SJCRH30 (cell line): ENCODE results near the gene STK31. TPM values are rescaled to one million over a fixed set of nuclear protein-coding genes. Genes with fewer than 3 reads are reported as not detected.
"Not testable (repeated sequence)": the region's sequence is repeated elsewhere in the genome, so short reads cannot be mapped to it uniquely, and the experiment has no call there.

Source experiments
- DNase-seq, 2 experiments: peaks; one replicate each; pipeline ENCODE4 v3.0.0-alpha.2; 2015 to 2020
- H3K27ac ChIP-seq: fragments of 250-450 bp; sonication (Bioruptor Pico); 2 replicates; pipeline ENCODE4 v1.5.1; 2020; ENCODE audit warnings: mild to moderate bottlenecking, moderate library complexity
- H3K27me3 ChIP-seq: fragments of 250-450 bp; sonication (Bioruptor Pico); 2 replicates; pipeline ENCODE4 v1.5.1; 2020; ENCODE audit warnings: mild to moderate bottlenecking, moderate library complexity
- H3K36me3 ChIP-seq: fragments of 250-450 bp; sonication (Bioruptor Pico); 2 replicates; pipeline ENCODE4 v1.5.1; 2020; ENCODE audit warnings: mild to moderate bottlenecking, moderate library complexity
- H3K4me1 ChIP-seq: fragments of 250-450 bp; sonication (Bioruptor Pico); 2 replicates; pipeline ENCODE4 v1.5.1; 2020; ENCODE audit warnings: mild to moderate bottlenecking, moderate library complexity
- H3K4me3 ChIP-seq: fragments of 250-450 bp; sonication (Bioruptor Pico); 2 replicates; pipeline ENCODE4 v1.5.1; 2020; ENCODE audit warnings: mild to moderate bottlenecking, moderate library complexity
- H3K9me3 ChIP-seq: fragments of 250-450 bp; sonication (Bioruptor Pico); replicated peaks from 2 replicates; pipeline ENCODE4 v1.5.1; 2020; ENCODE audit warnings: mild to moderate bottlenecking, moderate library complexity
- total RNA-seq: library from RNA; depleted of rRNA; stranded (reverse); fragments of >200 nt; shearing (Covaris generic); gene quantifications from 2 replicates; pipeline ENCODE4 v1.2.3, GENCODE V29; 2014

Gene STK31
- total RNA-seq, 1 experiment from 2014 or later: 0.08 TPM

DNA sequence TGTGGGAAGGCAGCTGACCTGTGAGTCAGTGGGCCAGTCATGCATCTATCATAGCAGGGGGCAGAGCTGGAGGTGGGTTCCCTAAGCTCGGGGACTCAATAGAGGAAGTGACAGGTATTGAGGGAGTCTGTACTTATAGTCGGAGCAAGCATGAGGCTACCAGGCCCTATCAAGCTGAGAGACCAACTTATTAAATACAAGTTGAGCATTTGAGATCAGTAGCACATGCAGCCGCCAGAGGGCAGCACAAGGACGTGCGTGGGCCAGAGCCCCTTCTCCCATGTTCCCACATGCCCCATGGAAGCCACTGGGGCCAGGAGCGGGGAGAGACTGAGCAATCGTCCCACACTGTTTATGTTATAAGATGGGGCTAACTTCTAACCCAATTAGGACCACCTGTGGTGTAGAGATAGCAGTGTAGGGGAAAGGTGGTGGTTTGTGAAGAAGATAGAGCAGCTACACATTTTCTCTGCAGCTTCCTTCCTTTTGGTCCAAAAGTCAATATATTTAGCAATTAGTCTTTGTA lies 13.0 kb upstream of the STK31 start:
- no peaks in the 10 kb centered on the region for H3K9me3 ChIP-seq
- no peak overlapping the region for H3K27ac ChIP-seq
- H3K36me3 ChIP-seq: no peaks in the 10 kb centered on the region
- no peaks in the 10 kb centered on the region for H3K27me3 ChIP-seq
- peak; percentile 80 to 87 for DNase-seq
- no peak overlapping the region for H3K4me3 ChIP-seq
- no peaks in the 10 kb centered on the region; the same call in 1 of the 2 replicates for H3K4me1 ChIP-seq

DNA sequence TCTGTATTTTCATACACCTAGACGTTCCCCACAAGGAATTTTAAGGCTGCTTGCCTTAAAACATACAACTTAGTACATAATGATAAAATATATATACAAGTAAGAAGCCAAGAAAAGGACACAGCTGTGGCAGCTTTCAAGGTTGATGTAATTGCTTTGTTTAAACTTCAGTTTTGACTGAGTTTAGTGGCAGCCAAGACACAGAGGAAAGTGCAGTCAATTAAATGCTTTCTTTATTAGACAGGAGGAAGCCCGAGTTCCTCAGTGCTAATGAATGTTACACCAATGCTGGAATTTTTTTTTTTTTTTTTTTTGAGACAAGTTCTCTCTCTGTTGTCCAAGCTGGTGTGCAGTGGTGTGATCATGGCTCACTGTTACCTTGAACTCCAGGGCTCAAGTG lies 11.2 kb upstream of the STK31 start:
- no peak for DNase-seq

GRCh38 chr7:23700046-23700445 lies 10.0 kb upstream of the STK31 start:
- DNase-seq: peak in 1 of 2 experiments; percentile 40
- no peak overlapping the region for H3K27ac ChIP-seq
- H3K9me3 ChIP-seq: no peaks in the 10 kb centered on the region
- H3K4me1 ChIP-seq: no peaks in the 10 kb centered on the region
- no peaks in the 10 kb centered on the region for H3K36me3 ChIP-seq
- no peaks in the 10 kb centered on the region for H3K27me3 ChIP-seq
- no peak overlapping the region for H3K4me3 ChIP-seq

More for the DNA sequence above, 11.2 kb upstream of the STK31 start:
- Histone ChIP-seq H3K4me1 (no peaks in the 10 kb centered on the region), H3K4me3 (no peak overlapping the region), H3K36me3 (no peaks in the 10 kb centered on the region), H3K9me3 (no peaks in the 10 kb centered on the region), H3K27me3 (no peaks in the 10 kb centered on the region), H3K27ac (no peak overlapping the region)

GRCh38 chr7:23709081-23709750 lies 803 bp upstream of the STK31 start:
- Histone ChIP-seq H3K27me3 (no peaks in the 10 kb centered on the region), H3K9me3 (no peaks in the 10 kb centered on the region; the same call in 1 of the 2 replicates), H3K4me3 (no peak overlapping the region), H3K36me3 (no peaks in the 10 kb centered on the region), H3K4me1 (peaks cover 14% of the 10 kb centered on the region), H3K27ac (no peak overlapping the region)
- no peak for DNase-seq

DNA sequence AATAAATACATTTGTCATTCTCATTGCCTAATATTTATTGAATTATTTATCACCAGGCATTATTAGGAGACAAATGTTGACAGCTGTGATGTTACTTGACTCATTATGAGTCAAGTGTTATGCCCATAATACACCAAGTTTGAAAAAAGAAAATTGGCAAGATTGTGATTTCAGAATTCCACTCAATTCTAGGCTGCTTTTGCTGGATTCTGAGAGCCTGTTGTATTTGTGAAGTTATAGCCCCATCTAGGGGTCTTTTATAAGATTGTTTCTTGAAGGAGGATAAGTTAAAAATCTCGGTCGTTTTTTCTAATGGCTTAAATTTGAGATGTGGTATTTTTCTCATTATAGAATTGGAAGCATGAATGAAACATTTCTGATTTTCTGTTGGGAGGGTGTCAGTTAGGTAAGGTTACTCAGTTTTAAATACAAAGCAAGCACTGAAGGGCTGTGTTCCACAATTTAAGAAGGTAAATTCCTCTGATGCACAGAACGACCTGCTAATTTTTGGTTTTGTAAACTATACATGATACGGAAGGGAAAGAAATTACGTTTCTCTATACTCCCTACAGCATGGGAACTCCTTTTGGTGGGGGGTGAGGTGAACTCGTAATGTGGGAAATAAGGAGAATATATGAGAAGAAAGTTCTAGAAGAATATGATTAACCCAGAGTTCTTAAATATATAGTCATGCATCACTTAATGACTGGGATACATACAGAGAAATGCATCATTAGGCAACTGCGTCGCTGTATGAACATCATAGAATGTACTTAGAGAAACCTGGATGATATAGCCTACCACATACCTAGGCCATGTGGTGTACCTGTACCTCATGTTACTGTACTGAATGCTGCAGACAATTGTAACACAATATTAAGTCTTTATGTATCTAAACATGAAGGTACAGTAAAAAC lies 2.6 kb downstream of the STK31 start:
- H3K27ac ChIP-seq: no peak overlapping the region
- peaks cover 20% of the 10 kb centered on the region for H3K4me1 ChIP-seq
- H3K36me3 ChIP-seq: no peaks in the 10 kb centered on the region
- no peaks in the 10 kb centered on the region for H3K9me3 ChIP-seq
- no peaks in the 10 kb centered on the region for H3K27me3 ChIP-seq
- peak in 1 of 2 experiments; percentile 75 for DNase-seq
- H3K4me3 ChIP-seq: no peak overlapping the region

DNA sequence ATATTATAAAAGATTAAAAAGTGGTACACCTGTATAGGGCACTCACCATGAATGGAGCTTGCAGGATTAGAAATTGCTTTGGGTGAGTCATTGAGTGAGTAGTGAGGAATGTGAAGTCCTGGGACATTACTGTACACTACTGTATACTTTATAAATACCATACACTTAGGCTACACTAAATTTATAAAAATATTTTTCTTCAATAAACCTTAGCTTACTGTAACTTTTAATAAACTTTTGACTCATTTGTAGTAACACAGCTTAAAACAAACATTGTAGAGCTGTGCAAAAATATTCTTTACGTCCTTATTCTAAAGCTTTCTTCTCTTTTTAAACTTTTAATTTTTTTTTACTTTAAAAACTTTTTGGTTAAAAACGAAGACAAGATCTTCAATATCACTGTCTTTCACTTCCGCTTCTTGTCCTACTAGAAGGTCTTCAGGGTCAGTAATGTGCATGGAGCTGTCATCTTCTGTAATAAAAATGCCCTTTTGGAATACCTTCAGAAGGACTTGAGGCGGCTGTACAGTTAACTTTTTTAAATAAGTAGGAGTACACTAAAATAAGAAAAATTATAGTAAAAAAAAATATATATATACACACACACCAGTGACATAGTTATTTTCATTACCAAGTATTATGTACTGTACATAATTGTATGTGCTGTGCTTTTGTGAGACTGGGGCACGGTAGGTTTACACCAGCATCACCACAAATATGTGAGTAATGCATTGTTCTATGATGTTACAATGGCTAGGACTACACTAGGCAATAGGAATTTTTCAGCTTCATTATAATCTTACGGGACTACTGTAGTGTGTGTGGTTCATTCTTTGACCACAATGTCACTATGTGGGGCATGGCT lies 3.5 kb downstream of the STK31 start:
- no peak overlapping the region for H3K4me3 ChIP-seq
- H3K36me3 ChIP-seq: no peaks in the 10 kb centered on the region
- H3K4me1 ChIP-seq: peaks cover 20% of the 10 kb centered on the region
- peak overlapping the region; percentile 19 for H3K27ac ChIP-seq
- H3K9me3 ChIP-seq: no peaks in the 10 kb centered on the region
- no peaks in the 10 kb centered on the region for H3K27me3 ChIP-seq
- peak; percentile 48 to 66 for DNase-seq

DNA sequence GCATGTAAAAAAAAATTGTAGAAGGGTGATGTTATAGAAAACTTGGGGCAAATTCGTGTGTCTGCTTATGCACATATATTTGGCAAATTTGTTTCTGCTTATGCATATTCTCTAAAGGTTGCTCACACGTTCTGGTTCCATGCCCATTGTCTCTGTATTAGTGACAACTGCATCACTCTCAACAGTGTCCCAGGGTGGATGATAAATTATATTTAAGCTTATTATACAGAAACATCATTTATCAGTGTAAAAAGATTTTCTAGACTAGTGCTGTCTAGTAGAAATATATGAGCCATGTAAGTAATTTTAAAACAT lies 4.1 kb downstream of the STK31 start:
- peak overlapping the region; percentile 9; the same call in 1 of the 2 replicates for H3K27ac ChIP-seq

DNA sequence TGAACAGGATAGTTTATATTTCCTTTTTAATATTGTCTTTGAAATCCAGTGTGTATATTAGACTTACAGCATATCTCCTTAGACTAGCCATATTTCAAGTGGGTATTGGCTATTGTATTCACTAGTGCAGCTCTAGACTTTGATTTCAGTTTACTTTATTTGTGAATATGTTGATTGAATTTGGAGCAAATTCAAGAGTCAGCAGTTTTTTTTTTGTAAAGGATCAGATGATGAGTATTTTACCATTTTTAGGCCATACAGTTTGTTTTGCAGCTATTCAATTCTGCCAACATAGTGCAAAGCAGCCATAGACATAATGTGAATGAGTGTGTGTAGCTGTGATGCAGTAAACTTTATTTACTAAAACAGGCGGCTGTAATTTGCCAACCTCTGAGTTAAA lies 4.6 kb downstream of the STK31 start:
- Histone ChIP-seq H3K27me3 (no peaks in the 10 kb centered on the region), H3K36me3 (no peaks in the 10 kb centered on the region), H3K9me3 (no peaks in the 10 kb centered on the region), H3K27ac (peak overlapping the region; percentile 9; the same call in 1 of the 2 replicates), H3K4me3 (no peak overlapping the region), H3K4me1 (peaks cover 20% of the 10 kb centered on the region)
- DNase-seq: no peak

More for the DNA sequence above, 4.1 kb downstream of the STK31 start:
- Histone ChIP-seq H3K4me1 (peaks cover 20% of the 10 kb centered on the region), H3K9me3 (no peaks in the 10 kb centered on the region), H3K36me3 (no peaks in the 10 kb centered on the region), H3K4me3 (no peak overlapping the region), H3K27me3 (no peaks in the 10 kb centered on the region)
- no peak for DNase-seq

- Histone ChIP-seq H3K4me3 (no peak overlapping the region), H3K27ac (no peak overlapping the region), H3K4me1 (peaks cover 20% of the 10 kb centered on the region), H3K9me3 (no peaks in the 10 kb centered on the region), H3K36me3 (no peaks in the 10 kb centered on the region), H3K27me3 (no peaks in the 10 kb centered on the region)
- DNase-seq: peak in 1 of 2 experiments; percentile 13
Observed at GRCh38 chr7:23715099-23715498, 5.1 kb downstream of the STK31 start.

DNA sequence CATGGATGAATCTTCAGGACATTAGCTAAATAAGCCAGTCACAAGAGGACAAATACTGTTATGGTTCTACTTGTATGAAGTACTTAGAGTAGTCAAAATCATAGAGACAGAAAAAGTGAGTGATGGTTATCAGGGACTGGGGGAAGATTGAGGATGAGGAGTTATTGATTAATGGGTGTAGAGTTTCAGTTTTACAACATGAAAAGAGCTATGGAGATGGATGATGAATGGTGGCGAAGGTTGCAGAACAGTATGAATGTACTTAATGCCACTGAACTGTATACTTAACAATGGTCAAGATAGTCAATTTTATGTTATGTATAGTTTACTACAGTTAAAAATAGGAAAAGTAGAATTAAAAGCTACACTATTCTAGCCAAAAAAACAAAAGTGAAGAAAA lies 7.8 kb downstream of the STK31 start:
- no peak for DNase-seq
- Histone ChIP-seq H3K27me3 (no peaks in the 10 kb centered on the region), H3K4me3 (no peak overlapping the region)

DNA sequence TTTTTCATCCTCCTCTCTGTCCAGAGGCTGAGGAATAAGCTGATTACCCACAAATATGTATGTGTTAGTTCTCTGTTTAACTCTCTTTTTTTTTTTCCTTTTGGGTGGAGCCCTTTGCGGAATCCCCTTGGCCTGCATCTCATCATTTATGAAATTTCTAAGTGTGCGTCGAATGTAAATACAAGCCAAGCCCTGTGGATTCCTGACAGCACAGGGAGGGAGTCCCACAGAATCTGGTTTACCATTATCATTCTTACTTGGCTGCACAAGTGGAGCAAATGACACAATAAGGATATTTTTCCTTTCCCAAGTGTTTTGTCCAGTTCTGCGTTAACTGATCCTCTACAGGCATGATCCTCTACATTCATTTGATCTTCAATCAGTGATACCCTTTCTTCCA lies 11.4 kb downstream of the STK31 start:
- Histone ChIP-seq H3K4me3 (no peak overlapping the region), H3K36me3 (no peaks in the 10 kb centered on the region), H3K9me3 (no peaks in the 10 kb centered on the region), H3K27ac (no peak overlapping the region), H3K27me3 (no peaks in the 10 kb centered on the region), H3K4me1 (no peaks in the 10 kb centered on the region)
- DNase-seq: no peak

More for the DNA sequence above, 7.8 kb downstream of the STK31 start:
- Histone ChIP-seq H3K9me3 (no peaks in the 10 kb centered on the region), H3K36me3 (no peaks in the 10 kb centered on the region), H3K27ac (no peak overlapping the region), H3K4me1 (peaks cover 17% of the 10 kb centered on the region)

- not testable (repeated sequence) for H3K36me3 ChIP-seq, H3K9me3 ChIP-seq, H3K27me3 ChIP-seq, H3K27ac ChIP-seq, DNase-seq, H3K4me3 ChIP-seq, H3K4me1 ChIP-seq
Observed at GRCh38 chr7:23722587-23723216, 12.7 kb downstream of the STK31 start.

GRCh38 chr7:23724113-23724512 lies 14.1 kb downstream of the STK31 start:
- H3K27me3 ChIP-seq, DNase-seq, H3K4me3 ChIP-seq, H3K9me3 ChIP-seq, H3K36me3 ChIP-seq, H3K4me1 ChIP-seq, H3K27ac ChIP-seq: not testable (repeated sequence)

DNA sequence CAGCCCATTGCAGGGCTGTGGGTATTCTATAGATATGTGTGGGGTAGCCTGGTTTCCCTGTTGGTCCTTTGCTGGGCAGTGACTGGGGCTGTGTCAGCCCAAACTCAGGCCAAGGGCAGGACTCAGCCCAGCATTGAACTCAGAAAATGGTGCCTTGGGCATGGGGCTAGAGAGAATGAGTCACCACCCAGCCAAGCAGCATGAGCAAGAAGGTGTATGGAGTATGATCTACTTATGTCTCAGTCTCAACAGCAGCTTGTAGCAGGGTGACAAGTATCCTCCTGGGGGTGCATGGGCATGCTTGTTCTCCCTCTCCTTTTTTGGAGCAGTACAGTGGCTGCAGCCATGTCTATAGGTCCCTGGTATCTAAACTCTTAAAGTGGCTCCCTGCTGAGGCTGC lies 32.0 kb downstream of the STK31 start:
- Histone ChIP-seq H3K4me3 (no peak overlapping the region), H3K9me3 (0 out of 2 replicates have a peak, but pooled peaks cover 4% of the 10 kb centered on the region), H3K27ac (no peak overlapping the region), H3K27me3 (no peaks in the 10 kb centered on the region), H3K36me3 (no peaks in the 10 kb centered on the region), H3K4me1 (no peaks in the 10 kb centered on the region)
- no peak for DNase-seq
